Measurements from ENCODE around the gene RRAGC. TPM values are rescaled to one million over a fixed set of nuclear protein-coding genes. Genes with fewer than 3 reads are reported as not detected.

RRAGC gene
- total RNA-seq, result 10 to 100 TPM; 25.2 to 29.5 TPM
- polyA plus RNA-seq (ENCODE audit: insufficient read depth, low read depth, low replicate concordance), result 40.3 TPM
- long read RNA-seq, donor 1, transcript RRAGC-201 (7 exons, 2,732 nt), result major isoform, 17 of 18 reads
- long read RNA-seq, donor 1, partial matches to known transcripts, result 0 of 18 reads
- long read RNA-seq, donor 1, other reads (novel, unspliced or antisense), result 0 of 18 reads
- long read RNA-seq, donor 2, transcript RRAGC-201 (7 exons, 2,732 nt), result major isoform, 11 of 12 reads
- long read RNA-seq, donor 2, partial matches to known transcripts, result 0 of 12 reads
- long read RNA-seq, donor 2, other reads (novel, unspliced or antisense), result 0 of 12 reads

- intact Hi-C loops (cut with DNase I; ENCODE audit: low total_unique reads), result no loop called here
- Histone ChIP-seq H3K9me3 (no peaks in the 10 kb centered on the region), H3K27ac (peak within 1 kb of the TSS; percentile 88 to 92), H3K27me3 (no peaks in the 10 kb centered on the region), H3K4me1 (peaks cover 15% of the 10 kb centered on the region), H3K4me3 (peak within 1 kb of the TSS; percentile 92 to 98), H3K36me3 (ENCODE audit: low read depth, missing control alignments) (no peaks in the 10 kb centered on the region)
- DNase-seq, result peak; percentile 100
- no peak for TF ChIP-seq CTCF (IDR thresholded peaks at IDR 0.05)
- 0 to 1% methylated on average over 11 to 67 of the region's 70 CpGs for WGBS, 2 donors
Observed at GRCh38 chr1:38859561-38860453, at the start of gene RRAGC. RRAGC (minus strand) TSS chr1:38859772; CDS start chr1:38859646, 126 bp downstream.

- no peaks in the 10 kb centered on the region for H3K36me3 ChIP-seq (ENCODE audit: low read depth, missing control alignments)
- intact Hi-C loops (cut with DNase I; ENCODE audit: low total_unique reads), result no loop called here
- H3K27ac ChIP-seq, result no peak overlapping the region
- no peaks in the 10 kb centered on the region for H3K9me3 ChIP-seq
- H3K4me3 ChIP-seq, result peak overlapping the region in 1 of 2 donors; percentile 7
- no peaks in the 10 kb centered on the region for H3K4me1 ChIP-seq
- no peak for DNase-seq
- TF ChIP-seq POLR2A (IDR thresholded peaks at IDR 0.05), result no peak
- TF ChIP-seq CTCF (IDR thresholded peaks at IDR 0.05), result no peak
- no peaks in the 10 kb centered on the region for H3K27me3 ChIP-seq
- WGBS, 2 donors, result 59 to 79% methylated on average over 9 to 13 of the region's 13 CpGs
Observed at GRCh38 chr1:38908821-38909220, 49.2 kb upstream of the RRAGC start.

GRCh38 chr1:38905985-38906384 is 46.4 kb upstream of the RRAGC start:
- intact Hi-C loops (cut with DNase I; ENCODE audit: low total_unique reads), result no loop called here
- H3K27me3 ChIP-seq, result no peaks in the 10 kb centered on the region
- no peaks in the 10 kb centered on the region for H3K9me3 ChIP-seq
- TF ChIP-seq CTCF (IDR thresholded peaks at IDR 0.05) (no peak), POLR2A (IDR thresholded peaks at IDR 0.05) (no peak)
- no peak overlapping the region for H3K4me3 ChIP-seq
- WGBS, 2 donors, result 94 to 97% methylated on average over 2 of the region's 2 CpGs
- no peaks in the 10 kb centered on the region for H3K4me1 ChIP-seq
- H3K36me3 ChIP-seq (ENCODE audit: low read depth, missing control alignments), result no peaks in the 10 kb centered on the region
- no peak overlapping the region for H3K27ac ChIP-seq
- no peak for DNase-seq

GRCh38 chr1:38899560-38899959 is 40.0 kb upstream of the RRAGC start:
- intact Hi-C loops (cut with DNase I; ENCODE audit: low total_unique reads), result no loop called here
- no peak for TF ChIP-seq POLR2A (IDR thresholded peaks at IDR 0.05)
- TF ChIP-seq CTCF (IDR thresholded peaks at IDR 0.05), result no peak

More at GRCh38 chr1:38899560-38899959, 40.0 kb upstream of the RRAGC start:
- no peak overlapping the region for H3K4me3 ChIP-seq
- no peak for DNase-seq
- H3K27ac ChIP-seq, result no peak overlapping the region
- H3K9me3 ChIP-seq, result no peaks in the 10 kb centered on the region
- no peaks in the 10 kb centered on the region for H3K36me3 ChIP-seq (ENCODE audit: low read depth, missing control alignments)
- no peaks in the 10 kb centered on the region for H3K4me1 ChIP-seq
- WGBS, 2 donors, result 66 to 93% methylated on average over 3 to 4 of the region's 4 CpGs
- H3K27me3 ChIP-seq, result no peaks in the 10 kb centered on the region

Measured in testis (tissue), 5 donors.